H1 (cell line): ENCODE data around the gene CHCHD3.

Experiments used
- BRCA1 ChIP-seq: IDR thresholded peaks from 2 replicates; pipeline ENCODE4 v1.6.1; 2012; ENCODE audit warnings: low read depth, low read length, improper control_type of control experiment
- CTCF ChIP-seq, 3 experiments: IDR thresholded peaks; 1 replicate in 2 of 3; 2 replicates in 1 of 3; pipeline versions ENCODE4 v1.5.1 to v1.6.1; 2011; ENCODE audit warnings: low read length in 3 of 3, mild to moderate bottlenecking in 3 of 3, inconsistent platforms in 2 of 3, low read depth in 1 of 3, moderate library complexity in 1 of 3; ENCODE audit not compliant: insufficient read depth in 1 of 3; ENCODE audit errors: control extremely low read depth in 1 of 3
- EZH2 ChIP-seq: fragments of 200-600 bp; sonication (generic); IDR thresholded peaks from 2 replicates; pipeline ENCODE4 v1.7.1; 2012; ENCODE audit warnings: low read depth, mild to moderate bottlenecking, moderate library complexity, low read length, inconsistent platforms; ENCODE audit not compliant: severe bottlenecking
- GABPA ChIP-seq: IDR thresholded peaks from 2 replicates; pipeline ENCODE4 v1.6.1; 2011; ENCODE audit warnings: mild to moderate bottlenecking, low read length, moderate library complexity, borderline replicate concordance; ENCODE audit not compliant: insufficient read depth
- MAX ChIP-seq: IDR thresholded peaks from 2 replicates; pipeline ENCODE4 v1.6.1; 2012; ENCODE audit warnings: inconsistent platforms
- POLR2A ChIP-seq, 2 experiments: IDR thresholded peaks; 1 replicate in 1 of 2; 2 replicates in 1 of 2; pipeline ENCODE4 v1.6.1; 2011; ENCODE audit warnings: low read depth in 2 of 2, low read length in 2 of 2, mild to moderate bottlenecking in 2 of 2; ENCODE audit errors: control extremely low read depth in 1 of 2
- POLR2AphosphoS5 ChIP-seq: IDR thresholded peaks from 2 replicates; pipeline ENCODE4 v1.6.1; 2011; ENCODE audit warnings: low read depth, low read length
- RXRA ChIP-seq: IDR thresholded peaks from 2 replicates; pipeline ENCODE4 v1.6.1; 2011; ENCODE audit warnings: low read depth, mild to moderate bottlenecking, low read length, moderate library complexity; ENCODE audit not compliant: insufficient read depth
- ZNF274 ChIP-seq: IDR thresholded peaks from 2 replicates; pipeline ENCODE4 v1.7.0; 2012; ENCODE audit warnings: low read length, borderline replicate concordance; ENCODE audit errors: extremely low read depth

- TF ChIP-seq EZH2 (no peak), POLR2A (IDR thresholded peaks at IDR 0.05; ENCODE audit: control extremely low read depth in 1 of 2, low read depth in 2 of 2, low read length in 2 of 2) (no peak), MAX (no peak), POLR2AphosphoS5 (no peak), ZNF274 (no peak), CTCF (IDR thresholded peaks at IDR 0.05; ENCODE audit: control extremely low read depth in 1 of 3, insufficient read depth in 1 of 3, low read depth in 1 of 3, low read length in 3 of 3) (no peak), RXRA (no peak), GABPA (no peak), BRCA1 (no peak)
Observed at GRCh38 chr7:132790104-132790503, 291.8 kb downstream of the CHCHD3 start.
